ENCODE data around the gene NCAPH2. TPM values are rescaled to one million over a fixed set of nuclear protein-coding genes. Genes with fewer than 3 reads are reported as not detected.

Gene NCAPH2
- total and polyA plus RNA-seq, 2 of the 13 experiments (the other 11 are each of a cell fraction or from before 2014, with no cell fraction given) = 28.1 to 64.4 TPM

DNA sequence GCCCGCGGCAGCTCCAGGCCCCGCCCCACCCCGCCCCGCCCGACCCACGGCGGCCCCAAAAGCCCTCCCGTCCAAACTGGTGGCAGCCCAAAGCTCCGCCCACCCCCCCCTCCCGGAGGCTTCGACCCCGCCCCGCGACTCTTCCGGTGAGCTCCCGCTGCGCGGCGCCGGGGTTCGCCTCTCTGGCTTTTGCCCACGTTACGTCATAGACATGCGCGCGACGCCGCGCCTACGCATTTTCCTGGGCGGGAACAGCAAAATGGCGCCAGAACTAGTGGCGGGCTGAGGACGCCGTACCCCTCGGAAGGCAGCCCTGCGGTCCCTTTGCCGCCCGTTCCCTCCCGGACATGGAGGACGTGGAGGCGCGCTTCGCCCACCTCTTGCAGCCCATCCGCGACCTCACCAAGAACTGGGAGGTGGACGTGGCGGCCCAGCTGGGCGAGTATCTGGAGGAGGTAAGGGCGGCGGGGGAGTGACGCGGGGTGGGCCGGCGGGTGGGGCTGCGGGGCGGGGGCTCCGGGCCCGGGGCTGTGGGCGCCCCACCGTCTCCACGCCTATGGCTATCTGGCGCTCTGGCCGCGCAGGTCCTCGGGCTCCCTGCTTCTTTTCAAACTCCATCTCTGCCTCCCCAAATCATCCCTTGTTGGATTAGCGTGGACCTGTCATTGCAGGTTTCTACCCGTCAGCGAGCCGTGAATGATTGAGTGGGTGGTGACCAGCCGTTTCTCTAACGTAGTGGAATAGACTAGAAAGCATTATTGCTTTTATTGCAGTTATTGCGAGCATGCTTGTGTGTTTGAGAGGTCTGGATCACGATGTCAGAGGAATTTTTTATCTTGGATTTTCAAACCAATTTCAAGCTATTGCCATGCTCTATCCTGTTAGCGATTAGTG is at the start of gene NCAPH2 (continued):
- TF ChIP-seq, protein P1, sequence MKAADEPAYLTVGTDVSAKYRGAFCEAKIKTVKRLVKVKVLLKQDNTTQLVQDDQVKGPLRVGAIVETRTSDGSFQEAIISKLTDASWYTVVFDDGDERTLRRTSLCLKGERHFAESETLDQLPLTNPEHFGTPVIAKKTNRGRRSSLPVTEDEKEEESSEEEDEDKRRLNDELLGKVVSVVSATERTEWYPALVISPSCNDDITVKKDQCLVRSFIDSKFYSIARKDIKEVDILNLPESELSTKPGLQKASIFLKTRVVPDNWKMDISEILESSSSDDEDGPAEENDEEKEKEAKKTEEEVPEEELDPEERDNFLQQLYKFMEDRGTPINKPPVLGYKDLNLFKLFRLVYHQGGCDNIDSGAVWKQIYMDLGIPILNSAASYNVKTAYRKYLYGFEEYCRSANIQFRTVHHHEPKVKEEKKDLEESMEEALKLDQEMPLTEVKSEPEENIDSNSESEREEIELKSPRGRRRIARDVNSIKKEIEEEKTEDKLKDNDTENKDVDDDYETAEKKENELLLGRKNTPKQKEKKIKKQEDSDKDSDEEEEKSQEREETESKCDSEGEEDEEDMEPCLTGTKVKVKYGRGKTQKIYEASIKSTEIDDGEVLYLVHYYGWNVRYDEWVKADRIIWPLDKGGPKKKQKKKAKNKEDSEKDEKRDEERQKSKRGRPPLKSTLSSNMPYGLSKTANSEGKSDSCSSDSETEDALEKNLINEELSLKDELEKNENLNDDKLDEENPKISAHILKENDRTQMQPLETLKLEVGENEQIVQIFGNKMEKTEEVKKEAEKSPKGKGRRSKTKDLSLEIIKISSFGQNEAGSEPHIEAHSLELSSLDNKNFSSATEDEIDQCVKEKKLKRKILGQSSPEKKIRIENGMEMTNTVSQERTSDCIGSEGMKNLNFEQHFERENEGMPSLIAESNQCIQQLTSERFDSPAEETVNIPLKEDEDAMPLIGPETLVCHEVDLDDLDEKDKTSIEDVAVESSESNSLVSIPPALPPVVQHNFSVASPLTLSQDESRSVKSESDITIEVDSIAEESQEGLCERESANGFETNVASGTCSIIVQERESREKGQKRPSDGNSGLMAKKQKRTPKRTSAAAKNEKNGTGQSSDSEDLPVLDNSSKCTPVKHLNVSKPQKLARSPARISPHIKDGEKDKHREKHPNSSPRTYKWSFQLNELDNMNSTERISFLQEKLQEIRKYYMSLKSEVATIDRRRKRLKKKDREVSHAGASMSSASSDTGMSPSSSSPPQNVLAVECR (CRISPR knock-in tag; IDR thresholded peaks at IDR 0.05; ENCODE audit: borderline replicate concordance) = peak; percentile 84
- TF ChIP-seq RCOR2 (CRISPR knock-in tag; IDR thresholded peaks at IDR 0.05) = no peak
- TF ChIP-seq KDM1A (CRISPR knock-in tag; IDR thresholded peaks at IDR 0.05) = no peak
- peak; percentile 96 for TF ChIP-seq ATF1 (CRISPR knock-in tag; IDR thresholded peaks at IDR 0.05)
- peak; percentile 79 for TF ChIP-seq RBFOX2 (IDR thresholded peaks at IDR 0.05; ENCODE audit: low read depth, low read length)
- TF ChIP-seq ZNF160 (CRISPR knock-in tag; IDR thresholded peaks at IDR 0.05) = 0 out of 2 replicates have a peak, but pooled peaks have one; percentile 52
- no peak for TF ChIP-seq SMARCC2 (IDR thresholded peaks at IDR 0.05)
- TF ChIP-seq, protein P2, sequence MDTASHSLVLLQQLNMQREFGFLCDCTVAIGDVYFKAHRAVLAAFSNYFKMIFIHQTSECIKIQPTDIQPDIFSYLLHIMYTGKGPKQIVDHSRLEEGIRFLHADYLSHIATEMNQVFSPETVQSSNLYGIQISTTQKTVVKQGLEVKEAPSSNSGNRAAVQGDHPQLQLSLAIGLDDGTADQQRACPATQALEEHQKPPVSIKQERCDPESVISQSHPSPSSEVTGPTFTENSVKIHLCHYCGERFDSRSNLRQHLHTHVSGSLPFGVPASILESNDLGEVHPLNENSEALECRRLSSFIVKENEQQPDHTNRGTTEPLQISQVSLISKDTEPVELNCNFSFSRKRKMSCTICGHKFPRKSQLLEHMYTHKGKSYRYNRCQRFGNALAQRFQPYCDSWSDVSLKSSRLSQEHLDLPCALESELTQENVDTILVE (CRISPR knock-in tag; IDR thresholded peaks at IDR 0.05) = peak; percentile 92
- TF ChIP-seq MAFG (CRISPR knock-in tag; IDR thresholded peaks at IDR 0.05) = no peak
- no peak for TF ChIP-seq XRCC5 (optimal IDR thresholded peaks at IDR 0.05; ENCODE audit: low read length)
- TF ChIP-seq KLF9 (CRISPR knock-in tag; IDR thresholded peaks at IDR 0.05; ENCODE audit: low read depth) = no peak
- TF ChIP-seq, protein P3, sequence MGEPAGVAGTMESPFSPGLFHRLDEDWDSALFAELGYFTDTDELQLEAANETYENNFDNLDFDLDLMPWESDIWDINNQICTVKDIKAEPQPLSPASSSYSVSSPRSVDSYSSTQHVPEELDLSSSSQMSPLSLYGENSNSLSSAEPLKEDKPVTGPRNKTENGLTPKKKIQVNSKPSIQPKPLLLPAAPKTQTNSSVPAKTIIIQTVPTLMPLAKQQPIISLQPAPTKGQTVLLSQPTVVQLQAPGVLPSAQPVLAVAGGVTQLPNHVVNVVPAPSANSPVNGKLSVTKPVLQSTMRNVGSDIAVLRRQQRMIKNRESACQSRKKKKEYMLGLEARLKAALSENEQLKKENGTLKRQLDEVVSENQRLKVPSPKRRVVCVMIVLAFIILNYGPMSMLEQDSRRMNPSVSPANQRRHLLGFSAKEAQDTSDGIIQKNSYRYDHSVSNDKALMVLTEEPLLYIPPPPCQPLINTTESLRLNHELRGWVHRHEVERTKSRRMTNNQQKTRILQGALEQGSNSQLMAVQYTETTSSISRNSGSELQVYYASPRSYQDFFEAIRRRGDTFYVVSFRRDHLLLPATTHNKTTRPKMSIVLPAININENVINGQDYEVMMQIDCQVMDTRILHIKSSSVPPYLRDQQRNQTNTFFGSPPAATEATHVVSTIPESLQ (CRISPR knock-in tag; conservative IDR thresholded peaks at IDR 0.05) = 0 out of 2 replicates have a peak, but pooled peaks have one; percentile 37
- no peak for TF ChIP-seq MEIS1 (CRISPR knock-in tag; IDR thresholded peaks at IDR 0.05; ENCODE audit: borderline replicate concordance)
- TF ChIP-seq POLR2G (IDR thresholded peaks at IDR 0.05; ENCODE audit: low read depth, low read length) = peak; percentile 58
- TF ChIP-seq ZNF556 (CRISPR knock-in tag; IDR thresholded peaks at IDR 0.05; ENCODE audit: borderline replicate concordance) = no peak; the same call in 1 of the 2 replicates
- peak; percentile 97 for TF ChIP-seq CREB1 (IDR thresholded peaks at IDR 0.05)
- TF ChIP-seq CREB1 (CRISPR knock-in tag; IDR thresholded peaks at IDR 0.05) = peak; percentile 97
- TF ChIP-seq ZEB1 (IDR thresholded peaks at IDR 0.05; ENCODE audit: insufficient replicate concordance, low read depth) = no peak
- no peak for TF ChIP-seq REL (CRISPR knock-in tag; conservative IDR thresholded peaks at IDR 0.05)
- TF ChIP-seq TGIF2 (CRISPR knock-in tag; IDR thresholded peaks at IDR 0.05) = 0 out of 2 replicates have a peak, but pooled peaks have one; percentile 41
- TF ChIP-seq ZNF883 (CRISPR knock-in tag; IDR thresholded peaks at IDR 0.05; ENCODE audit: not compliant biosample characterization) = no peak
- TF ChIP-seq ESRRA (CRISPR knock-in tag; IDR thresholded peaks at IDR 0.05; ENCODE audit: low read depth) = no peak
- TF ChIP-seq PHB2 (IDR thresholded peaks at IDR 0.05; ENCODE audit: partially characterized antibody) = no peak
- no peak for TF ChIP-seq ZNF460 (CRISPR knock-in tag; IDR thresholded peaks at IDR 0.05; ENCODE audit: borderline replicate concordance)

Data from HepG2 (cell line).